ENCODE results near the gene GARRE1. TPM values are rescaled to one million over a fixed set of nuclear protein-coding genes. Genes with fewer than 3 reads are reported as not detected.
A peak's percentile ranks its signal among the peaks of the same experiment; 100 is the strongest.

Gene GARRE1
- polyA plus RNA-seq, 2 donors, result 4.6 to 6.8 TPM

- Histone ChIP-seq H3K36me3 (ENCODE audit: control insufficient read depth in 2 of 2, insufficient read depth in 2 of 2, low read length in 1 of 2) (peaks cover 0 to 2% of the 10 kb centered on the region in 2 donors), H3K27ac (ENCODE audit: low read depth in 2 of 2, low read length in 1 of 2) (peak overlapping the region in 1 of 2 donors; percentile 61), H3K27me3 (ENCODE audit: control insufficient read depth in 1 of 2, insufficient read depth in 2 of 2, low read length in 2 of 2) (no peaks in the 10 kb centered on the region), H3K9me3 (ENCODE audit: control insufficient read depth in 2 of 2, insufficient read depth in 1 of 2, low read depth in 1 of 2, low read length in 1 of 2) (no peaks in the 10 kb centered on the region), H3K4me3 (ENCODE audit: low read depth in 1 of 2, low read length in 2 of 2) (no peak overlapping the region), H3K4me1 (ENCODE audit: control insufficient read depth in 2 of 2, insufficient read depth in 2 of 2, low read length in 1 of 2) (peaks cover 3 to 5% of the 10 kb centered on the region in 2 donors)
- 65 to 71% methylated on average over 8 of the region's 8 CpGs for WGBS, 2 donors
Measured at GRCh38 chr19:34269081-34269480, 14.7 kb downstream of the GARRE1 start.

DNA sequence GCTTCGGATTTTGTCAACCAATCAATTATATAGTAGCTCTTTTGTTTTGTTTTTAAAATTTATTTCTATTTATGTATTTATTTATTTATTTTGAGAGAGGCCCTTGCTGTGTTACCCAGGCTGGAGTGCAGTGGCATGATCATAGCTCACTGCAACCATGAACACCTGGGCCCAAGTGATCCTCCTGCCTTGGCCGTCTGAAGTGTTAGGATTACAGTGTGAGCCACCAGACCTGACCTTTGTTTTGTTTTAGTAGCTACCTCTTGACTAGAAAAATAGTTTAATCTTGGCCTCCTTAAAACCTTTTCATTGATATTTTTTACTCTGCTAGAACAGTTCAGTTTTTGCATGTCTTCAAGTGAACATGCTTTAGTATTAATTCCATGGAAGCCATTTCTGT is 15.1 kb downstream of the GARRE1 start:
- H3K27me3 ChIP-seq (ENCODE audit: control insufficient read depth in 1 of 2, insufficient read depth in 2 of 2, low read length in 2 of 2), result no peaks in the 10 kb centered on the region
- peaks cover 3 to 5% of the 10 kb centered on the region in 2 donors for H3K4me1 ChIP-seq (ENCODE audit: control insufficient read depth in 2 of 2, insufficient read depth in 2 of 2, low read length in 1 of 2)
- peaks cover 0 to 2% of the 10 kb centered on the region in 2 donors for H3K36me3 ChIP-seq (ENCODE audit: control insufficient read depth in 2 of 2, insufficient read depth in 2 of 2, low read length in 1 of 2)
- whole genome bisulfite sequencing, 2 donors, result 54 to 59% methylated on average over 2 of the region's 2 CpGs
- peak overlapping the region; percentile 3 to 87 for H3K27ac ChIP-seq (ENCODE audit: low read depth in 2 of 2, low read length in 1 of 2)
- no peaks in the 10 kb centered on the region for H3K9me3 ChIP-seq (ENCODE audit: control insufficient read depth in 2 of 2, insufficient read depth in 1 of 2, low read depth in 1 of 2, low read length in 1 of 2)
- no peak overlapping the region for H3K4me3 ChIP-seq (ENCODE audit: low read depth in 1 of 2, low read length in 2 of 2)

GRCh38 chr19:34269968-34270621 is 15.7 kb downstream of the GARRE1 start:
- WGBS, 2 donors, result 41 to 57% methylated on average over 5 of the region's 5 CpGs
- H3K36me3 ChIP-seq (ENCODE audit: control insufficient read depth in 2 of 2, insufficient read depth in 2 of 2, low read length in 1 of 2), result peaks cover 0 to 2% of the 10 kb centered on the region in 2 donors
- H3K27me3 ChIP-seq (ENCODE audit: control insufficient read depth in 1 of 2, insufficient read depth in 2 of 2, low read length in 2 of 2), result no peaks in the 10 kb centered on the region
- H3K9me3 ChIP-seq (ENCODE audit: control insufficient read depth in 2 of 2, insufficient read depth in 1 of 2, low read depth in 1 of 2, low read length in 1 of 2), result no peaks in the 10 kb centered on the region
- H3K27ac ChIP-seq (ENCODE audit: low read depth in 2 of 2, low read length in 1 of 2), result peak overlapping the region; percentile 65 to 87
- H3K4me1 ChIP-seq (ENCODE audit: control insufficient read depth in 2 of 2, insufficient read depth in 2 of 2, low read length in 1 of 2), result peaks cover 3 to 5% of the 10 kb centered on the region in 2 donors
- no peak overlapping the region for H3K4me3 ChIP-seq (ENCODE audit: low read depth in 1 of 2, low read length in 2 of 2)

DNA sequence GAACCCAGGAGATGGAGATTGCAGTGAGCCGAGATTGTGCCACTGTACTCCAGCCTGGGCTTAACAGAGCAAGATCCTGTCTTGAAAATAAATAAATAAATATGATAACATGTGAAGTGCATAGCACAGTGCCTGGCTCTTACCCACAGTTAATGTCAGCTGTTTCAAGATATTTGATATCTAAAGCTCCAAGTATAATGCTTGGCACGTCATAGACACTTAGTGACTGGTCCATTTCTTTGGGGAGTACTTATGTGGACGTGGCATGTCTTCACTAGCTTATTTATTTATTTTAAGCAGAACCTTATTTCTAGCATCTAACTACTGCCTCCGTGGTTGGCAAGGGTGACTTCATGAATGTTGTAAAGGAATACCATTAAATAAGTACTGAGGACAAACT is 18.8 kb downstream of the GARRE1 start:
- Histone ChIP-seq H3K36me3 (ENCODE audit: control insufficient read depth in 2 of 2, insufficient read depth in 2 of 2, low read length in 1 of 2) (peaks cover 0 to 2% of the 10 kb centered on the region in 2 donors), H3K27me3 (ENCODE audit: control insufficient read depth in 1 of 2, insufficient read depth in 2 of 2, low read length in 2 of 2) (no peaks in the 10 kb centered on the region), H3K4me3 (ENCODE audit: low read depth in 1 of 2, low read length in 2 of 2) (no peak overlapping the region), H3K4me1 (ENCODE audit: control insufficient read depth in 2 of 2, insufficient read depth in 2 of 2, low read length in 1 of 2) (peaks cover 4 to 5% of the 10 kb centered on the region in 2 donors), H3K27ac (ENCODE audit: low read depth in 2 of 2, low read length in 1 of 2) (no peak overlapping the region), H3K9me3 (ENCODE audit: control insufficient read depth in 2 of 2, insufficient read depth in 1 of 2, low read depth in 1 of 2, low read length in 1 of 2) (no peaks in the 10 kb centered on the region)
- WGBS, 2 donors, result 82 to 90% methylated on average over 4 of the region's 4 CpGs

GRCh38 chr19:34274284-34274826 is 20.0 kb downstream of the GARRE1 start:
- Histone ChIP-seq H3K36me3 (ENCODE audit: control insufficient read depth in 2 of 2, insufficient read depth in 2 of 2, low read length in 1 of 2) (peaks cover 0 to 2% of the 10 kb centered on the region in 2 donors), H3K4me1 (ENCODE audit: control insufficient read depth in 2 of 2, insufficient read depth in 2 of 2, low read length in 1 of 2) (peaks cover 4 to 5% of the 10 kb centered on the region in 2 donors), H3K27ac (ENCODE audit: low read depth in 2 of 2, low read length in 1 of 2) (no peak overlapping the region), H3K4me3 (ENCODE audit: low read depth in 1 of 2, low read length in 2 of 2) (no peak overlapping the region), H3K27me3 (ENCODE audit: control insufficient read depth in 1 of 2, insufficient read depth in 2 of 2, low read length in 2 of 2) (no peaks in the 10 kb centered on the region), H3K9me3 (ENCODE audit: control insufficient read depth in 2 of 2, insufficient read depth in 1 of 2, low read depth in 1 of 2, low read length in 1 of 2) (no peaks in the 10 kb centered on the region)
- WGBS, 2 donors, result 79 to 84% methylated on average over 7 of the region's 7 CpGs

DNA sequence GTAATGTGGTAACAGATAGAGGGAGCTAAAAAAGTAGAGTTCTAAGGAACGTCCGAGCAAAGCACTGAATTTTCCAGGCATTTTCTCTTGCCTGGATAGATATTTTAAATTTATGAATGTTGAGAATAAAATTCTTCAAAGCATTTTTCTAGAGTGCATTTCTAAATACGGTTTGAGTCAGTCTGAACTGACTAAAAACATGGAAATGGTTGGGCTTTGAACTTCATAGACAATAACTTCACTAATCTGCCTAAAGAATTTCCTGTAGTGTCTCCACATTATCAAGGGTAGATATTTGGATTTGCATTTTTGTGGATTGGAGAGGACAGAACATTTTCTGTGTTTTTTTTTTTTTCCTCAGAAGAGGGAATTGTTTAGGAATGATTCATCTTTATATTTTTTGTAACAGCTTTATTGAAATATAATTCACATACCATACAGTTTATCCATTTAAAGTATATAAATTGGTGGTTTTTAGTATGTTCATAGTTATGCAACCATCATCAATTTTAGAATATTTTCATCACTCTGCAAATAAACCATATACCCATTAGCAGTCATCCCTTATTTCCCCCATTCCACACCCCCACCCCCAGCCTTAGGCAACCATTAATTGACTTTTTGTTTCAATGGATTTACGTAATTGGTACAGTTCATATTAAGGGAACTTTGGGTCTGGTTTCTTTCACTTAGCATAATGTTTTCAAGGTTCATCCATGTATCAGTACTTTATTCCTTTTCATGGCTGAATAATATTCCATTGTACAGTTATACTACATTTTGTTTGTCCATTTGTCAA is 20.7 kb downstream of the GARRE1 start:
- no peak overlapping the region for H3K27ac ChIP-seq (ENCODE audit: low read depth in 2 of 2, low read length in 1 of 2)
- WGBS, 2 donors, result 53 to 62% methylated on average over 4 of the region's 4 CpGs
- no peaks in the 10 kb centered on the region for H3K9me3 ChIP-seq (ENCODE audit: control insufficient read depth in 2 of 2, insufficient read depth in 1 of 2, low read depth in 1 of 2, low read length in 1 of 2)
- H3K27me3 ChIP-seq (ENCODE audit: control insufficient read depth in 1 of 2, insufficient read depth in 2 of 2, low read length in 2 of 2), result no peaks in the 10 kb centered on the region
- no peak overlapping the region for H3K4me3 ChIP-seq (ENCODE audit: low read depth in 1 of 2, low read length in 2 of 2)
- peaks cover under 1 to 4% of the 10 kb centered on the region in 2 donors for H3K4me1 ChIP-seq (ENCODE audit: control insufficient read depth in 2 of 2, insufficient read depth in 2 of 2, low read length in 1 of 2)
- peaks cover 0 to 2% of the 10 kb centered on the region in 2 donors for H3K36me3 ChIP-seq (ENCODE audit: control insufficient read depth in 2 of 2, insufficient read depth in 2 of 2, low read length in 1 of 2)

DNA sequence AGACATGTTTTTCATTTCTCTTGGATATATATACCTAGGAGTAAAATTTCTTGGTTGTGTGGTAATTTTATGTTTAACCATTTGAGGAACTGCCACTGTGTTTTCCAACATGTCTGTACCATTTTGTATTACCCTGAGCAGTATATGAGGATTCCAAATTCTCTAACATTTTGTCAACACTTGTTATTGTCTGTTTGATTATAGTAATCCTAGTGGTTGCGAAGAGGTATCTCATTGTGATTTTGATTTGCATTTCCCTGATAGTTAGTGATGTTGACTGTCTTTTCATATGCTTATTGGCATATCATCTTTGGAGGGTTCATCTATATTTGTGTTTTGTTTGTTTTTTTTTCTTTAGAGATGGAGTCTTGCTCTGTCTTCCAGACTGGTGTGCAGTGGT is 21.4 kb downstream of the GARRE1 start:
- 97 to 98% methylated on average over 1 of the region's 1 CpG for WGBS, 2 donors
- H3K9me3 ChIP-seq (ENCODE audit: control insufficient read depth in 2 of 2, insufficient read depth in 1 of 2, low read depth in 1 of 2, low read length in 1 of 2), result no peaks in the 10 kb centered on the region
- H3K4me3 ChIP-seq (ENCODE audit: low read depth in 1 of 2, low read length in 2 of 2), result no peak overlapping the region
- H3K36me3 ChIP-seq (ENCODE audit: control insufficient read depth in 2 of 2, insufficient read depth in 2 of 2, low read length in 1 of 2), result peaks cover 0 to 2% of the 10 kb centered on the region in 2 donors
- peaks cover 0 to 4% of the 10 kb centered on the region in 2 donors for H3K4me1 ChIP-seq (ENCODE audit: control insufficient read depth in 2 of 2, insufficient read depth in 2 of 2, low read length in 1 of 2)
- no peaks in the 10 kb centered on the region for H3K27me3 ChIP-seq (ENCODE audit: control insufficient read depth in 1 of 2, insufficient read depth in 2 of 2, low read length in 2 of 2)
- H3K27ac ChIP-seq (ENCODE audit: low read depth in 2 of 2, low read length in 1 of 2), result no peak overlapping the region

- Histone ChIP-seq H3K27me3 (ENCODE audit: control insufficient read depth in 1 of 2, insufficient read depth in 2 of 2, low read length in 2 of 2) (no peaks in the 10 kb centered on the region), H3K9me3 (ENCODE audit: control insufficient read depth in 2 of 2, insufficient read depth in 1 of 2, low read depth in 1 of 2, low read length in 1 of 2) (no peaks in the 10 kb centered on the region), H3K4me1 (ENCODE audit: control insufficient read depth in 2 of 2, insufficient read depth in 2 of 2, low read length in 1 of 2) (peaks cover 0 to 4% of the 10 kb centered on the region in 2 donors), H3K36me3 (ENCODE audit: control insufficient read depth in 2 of 2, insufficient read depth in 2 of 2, low read length in 1 of 2) (peaks cover 0 to 2% of the 10 kb centered on the region in 2 donors), H3K4me3 (ENCODE audit: low read depth in 1 of 2, low read length in 2 of 2) (no peak overlapping the region), H3K27ac (ENCODE audit: low read depth in 2 of 2, low read length in 1 of 2) (peak overlapping the region in 1 of 2 donors; percentile 35)
- WGBS, 2 donors, result 49 to 73% methylated on average over 4 of the region's 4 CpGs
Measured at GRCh38 chr19:34276614-34277013, 22.3 kb downstream of the GARRE1 start.

GRCh38 chr19:34277244-34277643 is 22.9 kb downstream of the GARRE1 start:
- Histone ChIP-seq H3K27me3 (ENCODE audit: control insufficient read depth in 1 of 2, insufficient read depth in 2 of 2, low read length in 2 of 2) (no peaks in the 10 kb centered on the region), H3K27ac (ENCODE audit: low read depth in 2 of 2, low read length in 1 of 2) (no peak overlapping the region), H3K36me3 (ENCODE audit: control insufficient read depth in 2 of 2, insufficient read depth in 2 of 2, low read length in 1 of 2) (peaks cover 0 to 2% of the 10 kb centered on the region in 2 donors), H3K4me3 (ENCODE audit: low read depth in 1 of 2, low read length in 2 of 2) (no peak overlapping the region), H3K4me1 (ENCODE audit: control insufficient read depth in 2 of 2, insufficient read depth in 2 of 2, low read length in 1 of 2) (peaks cover 0 to 4% of the 10 kb centered on the region in 2 donors), H3K9me3 (ENCODE audit: control insufficient read depth in 2 of 2, insufficient read depth in 1 of 2, low read depth in 1 of 2, low read length in 1 of 2) (no peaks in the 10 kb centered on the region)
- 73 to 78% methylated on average over 4 of the region's 4 CpGs for WGBS, 2 donors

Data from esophagus (tissue), 2 donors.